Activated CD4-positive, alpha-beta memory T cell treated with anti-CD3 and anti-CD28 coated beads, Interleukin-2, amount 10 ng/mL, durations not matched to agents 7 days and 5 days (primary cell): ENCODE data around the gene LRP8. TPM values are rescaled to one million over a fixed set of nuclear protein-coding genes. Genes with fewer than 3 reads are reported as not detected.

ENCODE experiments used
- CTCF ChIA-PET: fragments of 350-600 bp; sonication (Branson Sonifier 250); formaldehyde crosslinking; loops from one replicate; lab custom pipeline; 2021; ENCODE audit warnings: antibody characterized with exemption, inconsistent platforms; lab: Charles Lee
- POLR2A ChIA-PET: fragments of 350-600 bp; sonication (Branson Sonifier 250); formaldehyde crosslinking; loops from one replicate; lab custom pipeline; 2021; ENCODE audit warnings: antibody characterized with exemption; lab: Charles Lee
- DNase-seq: peaks from one replicate; pipeline ENCODE4 v3.0.0-alpha.2; 2020
- H3K27ac Mint-ChIP-seq: one replicate; pipeline ENCODE4 v1.8.0; 2021; ENCODE audit warnings: mild to moderate bottlenecking, mixed read lengths
- H3K27me3 Mint-ChIP-seq: one replicate; pipeline ENCODE4 v1.8.0; 2021; ENCODE audit warnings: mixed read lengths
- H3K36me3 Mint-ChIP-seq: one replicate; pipeline ENCODE4 v1.8.0; 2021; ENCODE audit warnings: low read depth, mixed read lengths
- H3K4me1 Mint-ChIP-seq: one replicate; pipeline ENCODE4 v1.8.0; 2021; ENCODE audit warnings: mixed read lengths
- H3K4me3 Mint-ChIP-seq: one replicate; pipeline ENCODE4 v1.8.0; 2021; ENCODE audit warnings: mild to moderate bottlenecking, mixed read lengths
- H3K9me3 Mint-ChIP-seq: one replicate; pipeline ENCODE4 v1.8.0; 2021; ENCODE audit warnings: mixed read lengths
- total RNA-seq, 2 experiments: library from RNA; stranded (reverse); gene quantifications; one replicate each; pipeline ENCODE4 v1.2.3, GENCODE V29; 2021

LRP8 gene
- total RNA-seq, 2 experiments from 2014 or later, result 51.5 to 52.7 TPM

- peak overlapping the region; percentile 72 for H3K4me3 Mint-ChIP-seq
- H3K27me3 Mint-ChIP-seq, result no peaks in the 10 kb centered on the region
These were observed 40.6 kb upstream of the LRP8 start for GRCh38 chr1:53368314-53369033.

GRCh38 chr1:53367503-53368313, 39.8 kb upstream of the LRP8 start:
- no peaks in the 10 kb centered on the region for H3K27me3 Mint-ChIP-seq
- CTCF ChIA-PET, result interaction anchor here (0.9 to 2.4 kb wide), 4 partner anchors 21 to 90 kb away, joined by 3 to 12 read pairs (median 6); partner anchors contain the start of gene LRP8
- peaks cover 20% of the 10 kb centered on the region for H3K4me1 Mint-ChIP-seq
- POLR2A ChIA-PET, result interaction anchor here (0.8 to 2.3 kb wide), 4 partner anchors 10 to 45 kb away, joined by 5 to 30 read pairs (median 8); partner anchors contain the start of gene LRP8
- peak; percentile 69 for DNase-seq
- H3K9me3 Mint-ChIP-seq, result no peaks in the 10 kb centered on the region
- H3K36me3 Mint-ChIP-seq, result no peaks in the 10 kb centered on the region
- peak overlapping the region; percentile 75 for H3K27ac Mint-ChIP-seq
- H3K4me3 Mint-ChIP-seq, result peak overlapping the region; percentile 72

More at GRCh38 chr1:53368314-53369033, 40.6 kb upstream of the LRP8 start:
- Mint-ChIP-seq H3K36me3 (no peaks in the 10 kb centered on the region), H3K9me3 (no peaks in the 10 kb centered on the region), H3K27ac (peak overlapping the region; percentile 75), H3K4me1 (peaks cover 20% of the 10 kb centered on the region)
- POLR2A ChIA-PET, result interaction anchor here (0.8 to 2.3 kb wide), 5 partner anchors 9 to 44 kb away, joined by 3 to 30 read pairs (median 6); partner anchors contain the start of gene LRP8
- no peak for DNase-seq
- CTCF ChIA-PET, result interaction anchor here (0.9 to 2.4 kb wide), 4 partner anchors 22 to 90 kb away, joined by 3 to 12 read pairs (median 6); partner anchors contain the start of gene LRP8

- CTCF ChIA-PET, result interaction anchor here (1.5 to 2.4 kb wide), 2 partner anchors 27 to 40 kb away, joined by 10 to 12 read pairs; partner anchors contain the start of gene LRP8
- DNase-seq, result no peak
- H3K27ac Mint-ChIP-seq, result no peak overlapping the region
- peaks cover 20% of the 10 kb centered on the region for H3K4me1 Mint-ChIP-seq
- H3K4me3 Mint-ChIP-seq, result no peak overlapping the region
- no peaks in the 10 kb centered on the region for H3K27me3 Mint-ChIP-seq
- no peaks in the 10 kb centered on the region for H3K36me3 Mint-ChIP-seq
- POLR2A ChIA-PET, result interaction anchor here (2.1 to 2.3 kb wide), 2 partner anchors 11 to 40 kb away, joined by 6 to 30 read pairs; partner anchors contain the start of gene LRP8
- no peaks in the 10 kb centered on the region for H3K9me3 Mint-ChIP-seq
These were observed 39.1 kb upstream of the LRP8 start for GRCh38 chr1:53366901-53367502.

GRCh38 chr1:53365437-53366063, 37.7 kb upstream of the LRP8 start:
- Mint-ChIP-seq H3K27ac (no peak overlapping the region), H3K27me3 (no peaks in the 10 kb centered on the region), H3K4me1 (peaks cover 20% of the 10 kb centered on the region), H3K36me3 (no peaks in the 10 kb centered on the region), H3K9me3 (no peaks in the 10 kb centered on the region), H3K4me3 (no peak overlapping the region)
- no peak for DNase-seq
- ChIA-PET POLR2A (no interaction called here), CTCF (no interaction called here)

GRCh38 chr1:53362851-53363642, 35.2 kb upstream of the LRP8 start:
- CTCF ChIA-PET, result no interaction called here
- Mint-ChIP-seq H3K27ac (no peak overlapping the region), H3K9me3 (peaks cover 2% of the 10 kb centered on the region), H3K36me3 (no peaks in the 10 kb centered on the region), H3K27me3 (peaks cover 17% of the 10 kb centered on the region), H3K4me1 (peaks cover 14% of the 10 kb centered on the region), H3K4me3 (no peak overlapping the region)
- POLR2A ChIA-PET, result no interaction called here
- DNase-seq, result peak; percentile 14

- Mint-ChIP-seq H3K9me3 (peaks cover 2% of the 10 kb centered on the region), H3K27ac (no peak overlapping the region), H3K36me3 (no peaks in the 10 kb centered on the region), H3K4me1 (peaks cover 7% of the 10 kb centered on the region), H3K4me3 (no peak overlapping the region), H3K27me3 (peaks cover 19% of the 10 kb centered on the region)
- DNase-seq, result no peak
- ChIA-PET CTCF (no interaction called here), POLR2A (no interaction called here)
These were observed 34.4 kb upstream of the LRP8 start for GRCh38 chr1:53362270-53362669.

GRCh38 chr1:53361541-53361961, 33.7 kb upstream of the LRP8 start:
- H3K4me3 Mint-ChIP-seq, result no peak overlapping the region
- H3K9me3 Mint-ChIP-seq, result peaks cover 6% of the 10 kb centered on the region
- no peak overlapping the region for H3K27ac Mint-ChIP-seq
- peaks cover 25% of the 10 kb centered on the region for H3K27me3 Mint-ChIP-seq
- no peak for DNase-seq
- ChIA-PET CTCF (no interaction called here), POLR2A (no interaction called here)
- peaks cover 4% of the 10 kb centered on the region for H3K4me1 Mint-ChIP-seq
- H3K36me3 Mint-ChIP-seq, result peaks cover 2% of the 10 kb centered on the region

GRCh38 chr1:53359934-53360276, 32.0 kb upstream of the LRP8 start:
- peak; percentile 9 for DNase-seq
- Mint-ChIP-seq H3K4me3 (no peak overlapping the region), H3K27me3 (peaks cover 33% of the 10 kb centered on the region), H3K36me3 (peaks cover 2% of the 10 kb centered on the region), H3K27ac (no peak overlapping the region), H3K9me3 (peaks cover 6% of the 10 kb centered on the region), H3K4me1 (peaks cover 4% of the 10 kb centered on the region)
- ChIA-PET CTCF (interaction anchor here (1.6 kb wide), 1 partner anchor 82 kb away, joined by 5 read pairs; no protein-coding TSS in a partner anchor), POLR2A (interaction anchor here (1.0 kb wide), 1 partner anchor 19 kb away, joined by 3 read pairs; no protein-coding TSS in a partner anchor)

GRCh38 chr1:53359225-53359933, 31.5 kb upstream of the LRP8 start:
- ChIA-PET CTCF (interaction anchor here (1.6 kb wide), 1 partner anchor 81 kb away, joined by 5 read pairs; no protein-coding TSS in a partner anchor), POLR2A (interaction anchor here (1.0 kb wide), 1 partner anchor 18 kb away, joined by 3 read pairs; no protein-coding TSS in a partner anchor)
- Mint-ChIP-seq H3K4me1 (peaks cover 4% of the 10 kb centered on the region), H3K36me3 (peaks cover 2% of the 10 kb centered on the region), H3K4me3 (no peak overlapping the region), H3K9me3 (peaks cover 6% of the 10 kb centered on the region), H3K27me3 (peaks cover 33% of the 10 kb centered on the region), H3K27ac (no peak overlapping the region)
- peak; percentile 4 for DNase-seq

- H3K27me3 Mint-ChIP-seq, result peaks cover 42% of the 10 kb centered on the region
- H3K9me3 Mint-ChIP-seq, result peaks cover 6% of the 10 kb centered on the region
- H3K36me3 Mint-ChIP-seq, result peaks cover 2% of the 10 kb centered on the region
- ChIA-PET CTCF (no interaction called here), POLR2A (no interaction called here)
- DNase-seq, result no peak
- H3K4me3 Mint-ChIP-seq, result no peak overlapping the region
- H3K27ac Mint-ChIP-seq, result no peak overlapping the region
- peaks cover 4% of the 10 kb centered on the region for H3K4me1 Mint-ChIP-seq
These were observed 28.8 kb upstream of the LRP8 start for GRCh38 chr1:53356637-53357036.

- no peak for DNase-seq
- ChIA-PET CTCF (no interaction called here), POLR2A (no interaction called here)
- Mint-ChIP-seq H3K4me1 (no peaks in the 10 kb centered on the region), H3K4me3 (no peak overlapping the region), H3K27ac (no peak overlapping the region), H3K27me3 (peaks cover 34% of the 10 kb centered on the region), H3K9me3 (peaks cover 6% of the 10 kb centered on the region), H3K36me3 (peaks cover 2% of the 10 kb centered on the region)
These were observed 26.2 kb upstream of the LRP8 start for GRCh38 chr1:53354119-53354518.
